HG02623 (cell line): Measurements from ENCODE around the gene FAM135A.
"Not testable (repeated sequence)": the region's sequence is repeated elsewhere in the genome, so short reads cannot be mapped to it uniquely, and the experiment has no call there.

Source experiments
- ATAC-seq: cut with Tn5 transposase; IDR thresholded peaks from one replicate; pipeline ENCODE4 v1.9.1; 2021; ENCODE audit warnings: moderate library complexity; ENCODE audit not compliant: unreplicated experiment

Gene FAM135A

GRCh38 chr6:70531133-70531532, 117.8 kb downstream of the FAM135A start:
- ATAC-seq = no peak

GRCh38 chr6:70537266-70537665, 124.0 kb downstream of the FAM135A start:
- no peak for ATAC-seq

DNA sequence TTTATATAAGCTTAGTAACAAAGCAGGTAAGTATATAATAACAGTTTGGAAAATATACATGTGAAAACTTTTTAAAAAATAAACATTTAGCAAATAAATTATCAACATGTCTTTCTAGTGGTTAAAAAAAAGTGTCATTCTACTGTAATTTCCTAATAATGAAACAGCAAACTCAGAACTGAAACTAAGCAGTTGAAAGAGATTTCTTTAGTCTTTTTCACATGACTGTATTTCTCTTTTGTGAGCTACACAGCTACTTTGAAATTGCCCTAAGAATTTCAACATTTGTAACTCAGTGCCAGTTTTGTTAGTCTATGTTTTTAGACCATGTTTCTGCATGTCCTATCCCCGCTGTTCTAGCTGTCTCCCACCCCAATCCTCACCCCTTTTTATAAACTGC, 125.1 kb downstream of the FAM135A start:
- peak; percentile 69 for ATAC-seq

DNA sequence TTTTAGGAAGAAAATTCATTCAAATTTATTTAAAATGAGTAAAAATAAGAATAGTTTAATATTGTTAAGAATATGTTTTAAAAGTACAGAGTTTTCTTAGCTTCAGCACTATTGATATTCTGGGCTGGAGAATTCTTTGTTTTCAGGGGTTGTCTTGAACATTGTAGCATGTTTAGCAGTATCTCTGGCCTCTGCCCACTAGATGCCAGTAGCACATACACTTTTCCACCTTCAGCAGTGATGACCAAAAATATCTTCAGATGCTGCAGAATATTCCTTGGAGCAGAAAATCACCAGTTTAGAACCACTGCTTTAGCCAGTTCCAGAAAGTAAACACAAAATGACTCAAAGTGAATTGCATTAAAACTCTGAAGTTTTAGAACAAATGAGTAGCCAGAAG, 134.0 kb downstream of the FAM135A start:
- ATAC-seq = no peak

DNA sequence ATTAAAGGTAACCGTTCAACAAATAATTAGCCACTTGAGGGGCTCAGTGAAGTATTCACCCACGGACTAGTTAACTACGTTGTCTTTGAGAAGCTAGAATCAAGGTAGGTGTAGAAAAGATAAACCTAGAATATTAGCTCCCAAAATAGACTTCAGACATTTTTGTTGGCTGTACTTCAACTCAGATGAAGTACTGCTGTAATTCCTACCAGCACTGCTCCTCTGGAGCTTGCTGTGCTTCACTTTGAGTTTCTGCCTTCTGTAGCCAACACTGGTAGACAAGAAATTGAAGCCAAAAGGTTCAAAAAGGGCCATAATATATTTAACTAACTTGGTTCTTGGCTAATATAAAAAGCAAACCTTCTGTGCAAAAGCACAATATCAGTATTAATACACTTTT, 134.6 kb downstream of the FAM135A start:
- no peak for ATAC-seq

GRCh38 chr6:70549327-70549726, 136.0 kb downstream of the FAM135A start:
- no peak for ATAC-seq

DNA sequence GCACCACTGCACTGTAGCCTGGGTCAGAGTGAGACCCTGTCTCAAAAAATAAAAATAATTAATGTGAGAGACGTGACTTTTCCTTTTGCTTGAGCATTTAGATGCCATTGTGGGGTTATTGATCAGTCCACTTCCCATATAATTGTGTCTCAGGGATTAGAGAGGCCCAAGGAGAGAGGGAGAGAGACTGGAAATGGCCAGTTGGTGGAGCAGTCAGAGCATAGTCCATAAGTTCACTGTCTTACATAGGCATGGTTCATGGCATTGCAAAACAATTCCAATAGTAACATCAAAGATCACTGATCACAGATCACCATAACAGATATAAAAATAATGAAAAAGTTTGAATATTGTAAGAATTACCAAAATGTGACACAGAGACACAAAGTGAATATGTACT, 138.3 kb downstream of the FAM135A start:
- ATAC-seq = no peak

GRCh38 chr6:70552286-70552940, 139.1 kb downstream of the FAM135A start:
- ATAC-seq = not testable (repeated sequence)

DNA sequence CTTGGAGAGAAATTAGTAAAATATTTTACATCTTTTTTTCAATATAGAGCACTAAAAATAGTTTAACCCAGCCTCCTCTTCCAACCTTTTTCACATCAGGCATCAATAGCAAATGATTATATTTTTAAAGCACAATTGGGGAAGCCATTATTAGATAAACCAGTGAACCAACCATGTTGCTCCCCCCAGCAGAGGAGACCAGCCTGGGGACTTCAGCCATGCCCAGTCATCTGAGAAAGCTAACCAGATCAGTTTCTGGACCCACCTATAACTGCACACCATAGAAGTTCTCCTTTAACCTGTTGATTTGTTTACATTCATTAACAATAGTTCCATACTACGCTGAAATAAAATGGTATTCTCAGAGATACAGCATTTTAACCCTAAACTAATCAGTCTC, 139.7 kb downstream of the FAM135A start:
- ATAC-seq = no peak

DNA sequence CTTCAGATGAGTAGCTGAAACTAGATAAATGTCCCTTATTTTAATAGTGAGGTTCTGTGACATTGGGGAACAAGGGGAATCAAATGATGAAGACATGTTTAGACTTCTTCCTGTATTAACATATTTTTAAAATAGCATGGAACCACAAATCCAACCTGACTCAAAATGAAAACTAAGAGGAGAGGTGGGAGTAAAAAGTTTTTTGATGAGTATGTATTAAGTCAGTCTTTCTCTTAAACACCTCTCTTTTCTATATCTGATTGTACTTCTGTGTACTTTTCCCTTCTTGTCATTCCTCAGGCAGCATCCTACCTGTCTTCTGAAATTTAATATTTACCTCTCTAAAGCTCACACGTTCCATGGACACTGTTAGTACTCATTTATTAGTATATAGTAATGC, 144.7 kb downstream of the FAM135A start:
- no peak for ATAC-seq

DNA sequence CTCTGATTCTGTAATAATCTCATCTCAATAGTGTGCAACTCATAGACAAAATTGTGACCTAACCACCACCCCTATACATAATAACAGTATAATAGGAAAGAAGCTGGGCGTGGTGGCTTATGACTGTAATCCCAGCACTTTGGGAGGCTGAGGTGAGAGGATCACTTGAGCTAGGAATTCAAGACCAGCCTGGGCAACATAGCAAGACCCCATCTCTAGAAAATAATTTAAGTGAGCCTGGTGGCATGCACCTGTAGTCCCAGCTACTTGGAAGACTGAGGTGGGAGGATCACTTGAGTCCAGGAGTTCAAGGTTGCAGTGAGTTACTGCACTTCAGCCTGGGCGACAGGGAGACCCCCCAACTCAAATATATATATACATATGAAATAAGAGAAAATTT, 149.1 kb downstream of the FAM135A start:
- not testable (repeated sequence) for ATAC-seq

DNA sequence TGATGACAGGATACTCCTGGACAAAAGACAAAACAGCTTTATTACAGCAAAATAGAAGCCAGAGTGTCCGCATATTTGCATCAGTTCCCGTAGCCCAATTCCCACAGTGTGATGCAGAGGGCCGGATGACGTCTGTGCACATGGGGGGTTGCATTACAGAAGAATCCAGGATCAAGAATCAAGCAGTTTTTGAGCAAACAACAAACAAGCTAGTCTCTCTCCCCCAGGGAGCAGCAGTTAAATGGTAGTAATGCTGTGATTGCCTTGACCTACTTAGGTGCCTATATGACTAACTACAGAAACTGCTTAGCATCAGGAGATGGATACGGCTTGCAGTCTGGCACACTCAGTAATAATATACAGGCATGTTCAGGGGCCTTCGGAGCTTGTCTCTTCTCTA, 150.2 kb downstream of the FAM135A start:
- ATAC-seq = no peak

- ATAC-seq = peak; percentile 99
Measured at GRCh38 chr6:70566751-70567382, 153.6 kb downstream of the FAM135A start, which contains the start of gene SDHAF4. SDHAF4 (plus strand) TSS chr6:70566930; CDS start chr6:70566941, 11 bp downstream.

DNA sequence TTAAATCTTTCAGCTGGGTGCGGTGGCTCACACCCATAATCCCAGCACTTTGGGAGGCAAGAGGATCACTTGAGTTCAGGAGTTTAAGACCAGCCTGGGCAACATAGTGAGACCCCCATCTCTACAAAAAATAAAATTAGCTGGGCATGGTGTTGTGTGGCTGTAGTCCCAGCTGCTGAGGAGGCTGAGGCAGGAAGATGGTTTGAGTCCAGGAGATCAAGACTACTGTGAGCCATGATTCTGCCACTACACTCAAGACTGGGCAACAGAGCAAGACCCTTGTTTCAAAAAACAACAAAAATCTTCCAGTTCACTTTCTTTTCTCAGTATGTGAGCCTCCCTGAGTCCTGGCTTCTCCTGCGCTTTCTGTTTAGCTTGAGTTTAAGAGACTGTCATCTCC, 161.3 kb downstream of the FAM135A start:
- ATAC-seq = no peak

DNA sequence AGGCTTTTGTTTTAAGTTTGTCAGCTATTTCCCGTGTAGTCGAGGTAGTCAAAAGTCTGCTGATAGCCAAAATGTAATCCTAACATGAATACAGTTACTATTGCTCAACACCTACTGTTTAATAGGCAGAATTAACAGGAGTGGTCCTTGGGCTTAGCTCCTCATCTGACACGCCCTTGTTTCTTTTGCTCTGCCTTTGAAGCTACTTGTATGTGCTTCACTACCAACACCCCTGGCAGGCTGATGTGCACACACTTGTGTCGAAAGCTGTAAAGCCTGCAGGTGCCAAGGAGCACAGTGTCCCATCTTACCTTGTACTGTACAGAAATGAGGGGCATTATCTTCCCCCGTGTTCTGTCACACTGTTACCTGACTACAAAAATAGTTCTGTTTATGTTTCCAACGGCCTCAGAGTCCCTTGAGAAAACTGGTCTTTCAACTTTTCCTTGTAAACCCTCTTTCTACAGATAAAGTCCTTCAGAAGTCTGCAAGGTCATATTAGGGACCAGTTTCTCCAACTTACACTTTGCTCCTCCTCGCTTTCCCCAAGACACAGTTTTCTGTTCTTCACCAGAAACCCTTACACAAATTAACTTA, 162.7 kb downstream of the FAM135A start:
- no peak for ATAC-seq

GRCh38 chr6:70586114-70586513, 172.8 kb downstream of the FAM135A start:
- ATAC-seq = peak; percentile 99

- no peak for ATAC-seq
Measured at GRCh38 chr6:70590400-70590799, 177.1 kb downstream of the FAM135A start.

DNA sequence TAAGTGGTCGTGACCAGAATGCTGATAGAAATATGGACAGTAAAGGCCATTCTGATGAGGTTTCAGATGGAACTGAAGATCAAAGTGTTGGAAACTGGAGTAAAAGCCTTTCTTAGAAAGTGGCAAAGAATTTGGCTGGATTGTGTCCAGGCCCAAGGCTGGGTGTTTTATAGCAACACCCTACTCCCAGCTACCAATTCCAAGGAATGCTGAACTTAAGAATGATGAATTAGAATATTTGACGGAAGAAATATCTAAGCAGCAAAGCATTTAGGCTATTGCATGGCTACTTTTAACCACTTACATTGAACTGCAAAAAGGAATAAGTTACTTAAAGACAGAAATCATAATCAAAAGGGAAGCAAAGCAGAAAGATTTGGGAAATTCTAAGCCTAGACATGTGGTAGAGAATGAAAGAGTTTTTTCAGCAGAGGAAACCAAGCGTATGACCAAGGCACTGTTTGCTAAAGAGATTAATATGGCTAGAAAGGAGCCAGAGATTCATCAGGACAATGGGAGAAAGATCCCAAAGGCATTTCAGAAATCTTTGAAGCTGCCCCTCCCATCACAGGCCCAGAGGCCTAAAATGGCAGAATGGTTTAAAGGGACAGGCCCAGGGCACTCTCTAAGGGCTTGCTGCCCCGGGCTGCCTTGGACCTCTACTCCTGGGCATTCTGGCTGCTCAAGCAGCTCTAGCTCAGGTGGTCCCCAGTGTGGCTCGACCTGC, 179.2 kb downstream of the FAM135A start:
- ATAC-seq = no peak

DNA sequence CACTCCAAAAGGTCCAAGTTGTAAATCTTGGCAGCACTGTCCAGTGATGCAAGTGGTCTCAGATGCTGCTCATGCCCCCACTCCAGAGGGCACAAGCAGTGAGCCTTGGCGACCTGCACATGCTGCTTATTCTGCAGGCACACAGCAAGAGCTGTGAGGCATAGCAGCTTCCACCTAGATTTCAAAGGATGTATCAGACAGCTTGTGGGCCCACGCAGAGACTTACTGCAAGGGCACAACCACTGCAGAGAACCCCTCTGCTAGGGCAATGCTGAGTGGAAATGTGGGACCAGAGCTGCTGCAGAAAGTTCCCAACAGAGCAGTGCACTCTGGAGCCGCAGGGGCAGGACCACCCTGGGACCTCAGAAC, 179.8 kb downstream of the FAM135A start:
- no peak for ATAC-seq

GRCh38 chr6:70599187-70599586, 185.9 kb downstream of the FAM135A start:
- ATAC-seq = no peak

GRCh38 chr6:70601014-70601413, 187.7 kb downstream of the FAM135A start:
- no peak for ATAC-seq

GRCh38 chr6:70604254-70604653, 190.9 kb downstream of the FAM135A start:
- ATAC-seq = no peak
